Measurements from ENCODE around the gene ACTC1.

Gene ACTC1

DNA sequence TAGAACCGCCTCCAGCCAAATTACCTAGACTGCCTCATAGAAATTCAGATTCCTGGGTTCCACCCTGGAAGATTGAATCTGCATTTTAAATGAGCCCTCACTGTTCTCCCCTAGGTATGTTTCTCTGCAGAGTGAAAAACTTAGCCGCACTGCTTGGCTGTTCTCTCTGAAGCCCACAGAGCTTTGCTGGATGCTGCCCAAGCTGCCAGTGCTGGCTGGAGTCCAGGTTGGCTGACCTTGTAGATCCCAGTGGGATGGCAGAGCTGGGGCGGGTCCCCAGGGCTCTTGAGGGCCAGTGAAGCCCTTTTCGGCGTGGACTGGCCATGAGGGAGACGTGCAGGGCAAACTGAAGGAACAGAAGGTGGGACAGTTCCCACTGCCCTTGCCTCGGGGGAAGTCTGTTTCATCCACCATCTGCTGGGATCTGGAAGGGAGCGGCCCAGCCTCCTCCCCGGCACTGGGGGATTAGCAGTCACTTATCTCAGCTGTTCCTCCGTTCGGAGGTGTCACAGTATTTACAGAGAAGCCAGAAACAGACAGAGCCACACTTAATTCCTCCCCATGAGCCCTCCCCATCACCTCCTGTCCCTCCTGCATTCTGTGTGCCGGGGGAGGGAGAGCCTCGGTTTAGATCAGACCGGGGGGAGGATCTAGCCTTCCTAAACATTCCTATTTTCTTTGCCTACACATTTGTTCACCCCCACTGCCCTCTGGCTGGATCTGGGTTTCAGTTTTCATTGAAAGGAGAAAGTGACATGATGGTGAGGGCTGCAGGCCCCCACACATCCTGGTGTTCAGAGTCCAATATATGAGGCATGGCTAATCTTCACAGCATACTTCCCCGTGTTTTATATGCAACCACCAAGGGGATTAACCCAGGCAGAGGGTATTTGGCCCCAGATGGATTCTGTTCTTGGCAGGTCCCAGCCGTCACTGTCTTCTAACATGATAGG lies 4.1 kb upstream of the ACTC1 start:
- FAIRE-seq: no peak

DNA sequence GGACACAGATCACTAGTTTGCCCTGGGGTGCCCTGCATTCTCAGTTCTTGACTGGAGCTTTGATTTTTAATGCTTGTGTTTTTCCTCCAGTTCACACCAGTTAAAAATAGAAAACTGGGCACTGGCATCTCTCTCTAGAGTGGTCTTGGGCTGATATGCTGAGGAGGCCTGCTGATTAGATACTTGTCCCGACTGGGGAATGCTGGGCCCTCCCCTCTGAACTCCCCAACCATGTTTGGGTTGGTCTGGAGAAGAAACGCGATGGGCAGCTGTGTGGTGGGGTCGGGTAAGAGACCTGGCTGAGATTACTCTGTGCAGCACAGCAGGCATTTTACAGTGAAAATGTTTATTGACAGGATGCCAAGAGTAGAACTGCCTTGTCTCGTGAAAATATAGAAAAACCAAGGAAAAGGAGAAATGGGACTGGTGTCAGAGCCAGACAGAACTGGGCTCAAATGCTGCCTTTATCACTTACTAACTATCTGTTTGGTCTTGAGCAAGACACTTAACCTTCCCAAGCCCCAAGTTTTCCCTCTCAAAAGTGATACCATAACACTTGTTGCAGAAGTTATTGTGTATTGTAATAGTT lies 1.6 kb upstream of the ACTC1 start:
- no peak for FAIRE-seq

- no peak for FAIRE-seq
Measured at GRCh38 chr15:34794590-34795206, 651 bp downstream of the ACTC1 start.

GRCh38 chr15:34793901-34794300 lies 1.4 kb downstream of the ACTC1 start:
- no peak for FAIRE-seq

- FAIRE-seq: no peak
Measured at GRCh38 chr15:34793071-34793470, 2.3 kb downstream of the ACTC1 start.

GRCh38 chr15:34791701-34792100 lies 3.6 kb downstream of the ACTC1 start:
- FAIRE-seq: no peak

DNA sequence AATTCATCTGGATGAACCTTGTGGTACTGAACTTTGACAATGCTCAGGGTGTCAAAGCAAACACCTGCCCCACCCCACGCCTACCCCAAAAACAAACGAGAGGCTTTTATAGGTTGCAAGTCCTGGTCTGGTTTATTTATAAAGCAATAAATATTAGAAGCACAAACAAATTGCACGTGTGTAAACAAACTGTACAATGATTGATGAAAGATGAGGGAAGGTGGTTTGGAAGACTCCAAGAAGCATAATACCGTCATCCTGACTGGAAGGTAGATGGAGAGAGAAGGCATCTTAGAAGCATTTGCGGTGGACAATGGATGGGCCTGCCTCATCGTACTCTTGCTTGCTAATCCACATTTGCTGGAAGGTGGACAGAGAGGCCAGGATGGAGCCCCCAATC lies 5.2 kb downstream of the ACTC1 start:
- FAIRE-seq: no peak

- no peak for FAIRE-seq
Measured at GRCh38 chr15:34789326-34789725, 6.0 kb downstream of the ACTC1 start.

- FAIRE-seq: no peak
Measured at GRCh38 chr15:34786206-34786605, 9.1 kb downstream of the ACTC1 start.

- FAIRE-seq: no peak
Measured at GRCh38 chr15:34783991-34784390, 11.4 kb downstream of the ACTC1 start.

DNA sequence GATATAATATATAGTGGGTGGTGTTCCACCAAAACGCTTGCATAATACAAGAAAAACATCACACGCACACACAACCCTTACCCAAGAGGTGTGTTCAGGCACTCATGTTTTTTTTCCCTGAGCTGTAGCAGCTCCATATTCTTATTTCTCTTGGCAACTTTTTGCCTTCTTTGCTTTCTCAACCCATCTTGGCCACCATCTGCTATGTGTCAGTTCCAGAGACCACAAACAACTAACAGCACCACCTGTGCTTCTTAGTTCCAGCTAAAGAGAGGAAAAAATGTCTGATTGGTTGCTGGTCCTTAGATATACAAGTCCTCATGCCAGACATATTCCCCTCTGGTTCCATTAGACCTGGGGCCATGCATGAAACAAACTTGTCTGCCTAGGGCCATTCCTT lies 11.9 kb downstream of the ACTC1 start:
- FAIRE-seq: no peak

GRCh38 chr15:34782901-34783300 lies 12.4 kb downstream of the ACTC1 start:
- FAIRE-seq: no peak

DNA sequence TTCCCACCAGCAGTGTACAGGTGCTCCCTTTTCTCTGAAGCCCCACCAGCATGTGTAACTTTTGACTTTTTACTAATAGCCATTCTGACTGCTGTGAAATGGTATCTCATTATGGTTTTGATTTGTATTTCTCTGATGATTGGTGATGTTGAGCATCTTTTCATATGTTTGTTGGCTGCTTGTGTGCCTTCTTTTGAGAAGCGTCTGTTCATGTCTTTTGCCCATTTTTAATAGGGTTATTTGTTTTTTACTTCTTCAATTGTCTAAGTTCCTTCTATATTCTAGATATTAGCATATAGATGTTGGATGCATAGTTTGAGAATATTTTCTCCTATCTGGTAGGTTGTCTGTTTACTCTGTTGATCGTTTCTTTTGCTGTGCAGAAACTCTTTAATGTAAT lies 14.6 kb downstream of the ACTC1 start:
- FAIRE-seq: no peak

DNA sequence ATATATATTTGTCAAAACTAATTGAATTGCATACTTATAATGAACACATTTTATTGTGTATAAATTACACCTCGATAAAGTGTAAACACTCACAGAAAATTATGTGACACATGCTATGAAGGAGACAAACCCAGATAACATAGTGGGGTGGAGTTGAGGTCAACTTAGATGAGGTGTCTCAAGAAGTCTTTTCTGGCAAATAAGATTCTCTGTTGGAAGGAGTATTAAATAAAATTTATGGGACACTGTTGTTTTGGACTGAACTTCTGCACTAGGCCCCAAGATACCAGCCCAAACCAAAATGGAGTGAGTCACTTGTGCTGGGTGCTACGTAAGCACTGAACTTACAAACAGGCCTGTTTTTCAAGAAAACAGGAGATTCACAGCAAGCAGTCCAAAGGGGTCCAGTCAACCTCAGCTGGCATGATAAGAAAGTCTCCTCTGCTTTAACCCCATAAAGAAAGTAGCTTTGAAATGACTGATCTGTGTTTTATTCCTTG lies 18.7 kb downstream of the ACTC1 start:
- no peak for FAIRE-seq

GRCh38 chr15:34773917-34774316 lies 21.4 kb downstream of the ACTC1 start:
- no peak for FAIRE-seq

DNA sequence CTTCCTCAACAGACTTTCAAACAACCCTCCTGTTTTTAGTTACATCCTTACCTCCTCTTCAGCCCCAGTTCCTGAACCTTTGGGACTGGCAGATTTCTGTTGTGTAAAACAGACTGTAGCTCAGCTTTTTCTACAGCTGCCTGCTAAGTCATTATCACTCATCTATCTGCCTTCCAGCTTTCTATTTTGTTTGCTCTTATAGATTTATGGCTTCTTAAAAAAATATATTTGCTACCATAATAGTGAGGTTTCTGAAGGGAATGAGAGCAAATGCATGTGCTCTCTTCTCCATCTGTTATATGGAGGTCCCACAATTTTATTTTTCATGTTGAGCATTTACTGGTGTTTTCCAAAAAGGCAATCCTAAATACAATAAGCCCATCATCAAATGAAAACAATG lies 22.3 kb downstream of the ACTC1 start:
- no peak for FAIRE-seq

GRCh38 chr15:34772312-34772711 lies 23.0 kb downstream of the ACTC1 start:
- no peak for FAIRE-seq

- no peak for FAIRE-seq
Measured at GRCh38 chr15:34769711-34770110, 25.6 kb downstream of the ACTC1 start.

GRCh38 chr15:34768530-34768929 lies 26.8 kb downstream of the ACTC1 start:
- FAIRE-seq: no peak

GRCh38 chr15:34765741-34766140 lies 29.6 kb downstream of the ACTC1 start:
- FAIRE-seq: no peak

GRCh38 chr15:34760909-34761308 lies 34.4 kb downstream of the ACTC1 start:
- no peak for FAIRE-seq

DNA sequence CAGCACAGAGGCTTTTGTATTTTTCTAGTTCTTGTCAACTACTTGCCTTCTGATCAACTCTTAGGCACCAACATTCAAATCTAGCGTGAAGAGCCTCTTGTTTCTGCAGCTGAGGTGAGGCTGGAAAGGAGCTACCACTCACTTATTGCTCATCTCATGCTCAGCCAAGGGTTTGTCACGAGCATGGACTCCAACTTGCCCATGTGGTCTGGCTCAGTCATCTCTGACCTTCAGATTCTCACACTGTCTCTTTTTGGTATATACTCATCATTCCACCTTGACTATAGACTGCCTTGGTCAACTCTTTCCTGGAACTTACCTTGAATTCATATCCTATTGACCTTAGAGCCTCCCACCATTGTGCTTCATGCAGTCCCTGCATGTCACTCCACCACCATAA lies 35.4 kb downstream of the ACTC1 start:
- FAIRE-seq: no peak

GRCh38 chr15:34759347-34759746 lies 36.0 kb downstream of the ACTC1 start:
- FAIRE-seq: no peak

GRCh38 chr15:34757262-34757661 lies 38.1 kb downstream of the ACTC1 start:
- FAIRE-seq: no peak
